Kidney (tissue), 14 donors: ENCODE results near the gene HTRA3. TPM values are rescaled to one million over a fixed set of nuclear protein-coding genes. Genes with fewer than 3 reads are reported as not detected.
"Not testable (repeated sequence)": the region's sequence is repeated elsewhere in the genome, so short reads cannot be mapped to it uniquely, and the experiment has no call there.

Source experiments
- DNase-seq, 5 donors: peaks; one replicate each; pipeline ENCODE4 v3.0.0-alpha.2; 2013 to 2020
- FAIRE-seq: peaks from 2 replicates; lab custom pipeline; 2012; peaks lifted over from hg19 to GRCh38; lab: Jason Lieb, UNC
- H3K27ac ChIP-seq, 2 donors: one replicate each; pipeline ENCODE4 v1.7.0; 2013; ENCODE audit warnings: low read depth in 2 of 2, low read length in 2 of 2, inconsistent platforms in 1 of 2
- H3K27me3 ChIP-seq: one replicate; pipeline ENCODE4 v1.7.1; 2013; ENCODE audit warnings: low read length, inconsistent platforms; ENCODE audit not compliant: control insufficient read depth, insufficient read depth
- H3K36me3 ChIP-seq, 3 donors: one replicate each; pipeline versions ENCODE4 v1.7.0 to v1.7.1; 2013; ENCODE audit warnings: low read length in 3 of 3, control low read depth in 1 of 3, inconsistent platforms in 1 of 3; ENCODE audit not compliant: insufficient read depth in 3 of 3, control insufficient read depth in 2 of 3
- H3K4me1 ChIP-seq, 3 donors: one replicate each; pipeline versions ENCODE4 v1.7.0 to v1.7.1; 2013; ENCODE audit warnings: low read length in 3 of 3, inconsistent platforms in 1 of 3, low read depth in 1 of 3; ENCODE audit not compliant: control insufficient read depth in 2 of 3, insufficient read depth in 2 of 3
- H3K4me3 ChIP-seq, 3 donors: one replicate each; pipeline versions ENCODE4 v1.7.0 to v1.8.1; 2013; ENCODE audit warnings: low read length in 3 of 3, control low read depth in 1 of 3, inconsistent platforms in 1 of 3
- H3K9ac ChIP-seq, 3 donors: one replicate each; pipeline versions ENCODE4 v1.7.0 to v1.7.1; 2013; ENCODE audit warnings: low read length in 3 of 3, control low read depth in 1 of 3, inconsistent platforms in 1 of 3
- H3K9me3 ChIP-seq, 3 donors: one replicate each; pipeline versions ENCODE4 v1.7.0 to v1.7.1; 2013; ENCODE audit warnings: low read length in 3 of 3, control low read depth in 1 of 3, inconsistent platforms in 1 of 3; ENCODE audit not compliant: control insufficient read depth in 2 of 3, insufficient read depth in 1 of 3
- intact Hi-C: fragments of 100-400 bp; cut with DNase I; formaldehyde crosslinking; loops from one replicate; pipeline ENCODE4 v1.11.1; 2022
- polyA plus RNA-seq: library from polyadenylated mRNA; stranded (reverse); fragments of 350-450 nt; fragmentation: Illumina TruSeq; extraction: RNeasy Lipid Tissue Mini Kit (QIAGEN cat#74804); gene quantifications from one replicate; pipeline ENCODE4 v1.2.3, GENCODE V29; 2014; ENCODE audit warnings: low read depth, low replicate concordance; ENCODE audit not compliant: insufficient read depth
- total RNA-seq: library from RNA; stranded (reverse); fragmentation: NEBNext Ultra II Directional; extraction: Animal tissue kit (Norgen Biotek cat#: 25700); gene quantifications from one replicate; pipeline ENCODE4 v1.2.1, GENCODE V29; 2021
- TF ChIP-seq, protein P1 (sequence below): IDR thresholded peaks from 3 replicates; pipeline ENCODE4 v1.5.1; 2012; ENCODE audit warnings: mild to moderate bottlenecking, moderate library complexity, borderline replicate concordance; ENCODE audit not compliant: insufficient read depth; ENCODE audit errors: extremely low read depth
- donor health status: control.
- donor health status: control.
- donor health status: control.
- donor health status: control.
- donor health status: control.
- donor health status: DM: yes; HTN: yes; CAD: no.
- donor health status: Normal renal cell carcinoma (clear cell type).

Gene HTRA3
- total and polyA plus RNA-seq, 2 donors from 2014 or later, result 1.7 to 6.5 TPM

- Histone ChIP-seq H3K27me3 (no peaks in the 10 kb centered on the region), H3K36me3 (no peaks in the 10 kb centered on the region), H3K9ac (no peak overlapping the region), H3K4me1 (peaks cover 0 to 2% (median 0%) of the 10 kb centered on the region in 3 donors), H3K27ac (no peak overlapping the region), H3K4me3 (no peak overlapping the region), H3K9me3 (no peaks in the 10 kb centered on the region)
- TF ChIP-seq, protein P1, sequence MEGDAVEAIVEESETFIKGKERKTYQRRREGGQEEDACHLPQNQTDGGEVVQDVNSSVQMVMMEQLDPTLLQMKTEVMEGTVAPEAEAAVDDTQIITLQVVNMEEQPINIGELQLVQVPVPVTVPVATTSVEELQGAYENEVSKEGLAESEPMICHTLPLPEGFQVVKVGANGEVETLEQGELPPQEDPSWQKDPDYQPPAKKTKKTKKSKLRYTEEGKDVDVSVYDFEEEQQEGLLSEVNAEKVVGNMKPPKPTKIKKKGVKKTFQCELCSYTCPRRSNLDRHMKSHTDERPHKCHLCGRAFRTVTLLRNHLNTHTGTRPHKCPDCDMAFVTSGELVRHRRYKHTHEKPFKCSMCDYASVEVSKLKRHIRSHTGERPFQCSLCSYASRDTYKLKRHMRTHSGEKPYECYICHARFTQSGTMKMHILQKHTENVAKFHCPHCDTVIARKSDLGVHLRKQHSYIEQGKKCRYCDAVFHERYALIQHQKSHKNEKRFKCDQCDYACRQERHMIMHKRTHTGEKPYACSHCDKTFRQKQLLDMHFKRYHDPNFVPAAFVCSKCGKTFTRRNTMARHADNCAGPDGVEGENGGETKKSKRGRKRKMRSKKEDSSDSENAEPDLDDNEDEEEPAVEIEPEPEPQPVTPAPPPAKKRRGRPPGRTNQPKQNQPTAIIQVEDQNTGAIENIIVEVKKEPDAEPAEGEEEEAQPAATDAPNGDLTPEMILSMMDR, result no peak
- DNase-seq, result peak in 1 of 5 donors; percentile 31
- intact Hi-C loops, result no loop called here
- no peak for FAIRE-seq
Observed at GRCh38 chr4:8347660-8348059, 78.1 kb downstream of the HTRA3 start.

GRCh38 chr4:8348071-8348470, 78.5 kb downstream of the HTRA3 start:
- Histone ChIP-seq H3K27me3 (no peaks in the 10 kb centered on the region), H3K27ac (no peak overlapping the region), H3K4me1 (no peaks in the 10 kb centered on the region), H3K9ac (no peak overlapping the region), H3K4me3 (no peak overlapping the region), H3K36me3 (no peaks in the 10 kb centered on the region), H3K9me3 (no peaks in the 10 kb centered on the region)
- TF ChIP-seq, protein P1, result no peak
- intact Hi-C loops, result no loop called here
- DNase-seq (peak in 1 of 5 donors; percentile 21), FAIRE-seq (no peak)

GRCh38 chr4:8349236-8349635, 79.7 kb downstream of the HTRA3 start:
- H3K4me1 ChIP-seq, H3K27ac ChIP-seq, intact Hi-C loops, FAIRE-seq, H3K36me3 ChIP-seq, DNase-seq, H3K9me3 ChIP-seq, H3K4me3 ChIP-seq, H3K9ac ChIP-seq, H3K27me3 ChIP-seq: not testable (repeated sequence)

DNA sequence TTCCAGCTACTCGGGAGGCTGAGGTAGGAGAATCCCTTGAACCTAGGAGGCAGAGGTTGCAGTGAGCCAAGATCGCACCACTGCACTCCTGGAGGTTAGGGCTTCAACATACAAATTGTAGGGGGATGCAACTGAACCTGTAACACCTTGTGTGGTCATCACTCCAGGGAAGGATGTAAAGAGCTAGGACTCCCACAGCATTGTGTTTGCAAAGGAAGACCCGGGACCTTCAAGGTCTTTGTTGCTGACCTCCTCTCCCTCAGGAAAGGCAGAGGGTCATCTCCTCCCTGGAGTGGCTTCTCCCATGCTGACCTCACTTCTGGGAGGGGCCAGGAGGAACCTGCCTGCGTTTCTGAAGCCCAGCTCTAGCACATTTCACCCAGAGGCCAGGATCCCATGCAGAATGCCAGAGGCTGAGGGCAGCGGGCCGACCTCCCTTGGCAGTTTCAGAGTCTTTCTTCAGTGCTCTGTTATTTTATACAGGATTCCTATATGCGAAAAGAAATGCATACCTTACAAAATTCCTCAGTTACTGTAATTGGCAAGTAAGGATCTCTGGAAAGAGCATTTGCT, 80.2 kb downstream of the HTRA3 start:
- Histone ChIP-seq H3K9ac (no peak overlapping the region), H3K36me3 (no peaks in the 10 kb centered on the region), H3K9me3 (no peaks in the 10 kb centered on the region), H3K4me3 (no peak overlapping the region), H3K27me3 (no peaks in the 10 kb centered on the region), H3K27ac (no peak overlapping the region), H3K4me1 (no peaks in the 10 kb centered on the region)
- FAIRE-seq (no peak), DNase-seq (peak in 1 of 5 donors; percentile 30)
- intact Hi-C loops, result no loop called here
- TF ChIP-seq, protein P1, result no peak
